Subcutaneous abdominal adipose tissue (tissue), 5 donors: ENCODE measurements around the gene PPP4C.
A peak's percentile ranks its signal among the peaks of the same experiment; 100 is the strongest.
"Not testable (repeated sequence)": the region's sequence is repeated elsewhere in the genome, so short reads cannot be mapped to it uniquely, and the experiment has no call there.

ENCODE experiments used
- H3K27ac ChIP-seq: one replicate; pipeline ENCODE4 v1.7.0; 2013; ENCODE audit warnings: low read depth, mild to moderate bottlenecking, inconsistent platforms, low read length, moderate library complexity
- H3K27me3 ChIP-seq, 5 donors: one replicate each; pipeline ENCODE4 v1.7.0; 2013; ENCODE audit warnings: low read length in 5 of 5, inconsistent platforms in 1 of 5; ENCODE audit not compliant: control insufficient read depth in 5 of 5, insufficient read depth in 4 of 5
- H3K36me3 ChIP-seq, 5 donors: one replicate each; pipeline ENCODE4 v1.7.0; 2013; ENCODE audit warnings: low read length in 5 of 5; ENCODE audit not compliant: control insufficient read depth in 5 of 5, insufficient read depth in 5 of 5
- H3K4me1 ChIP-seq, 5 donors: one replicate each; pipeline ENCODE4 v1.7.0; 2013; ENCODE audit warnings: low read length in 5 of 5, mild to moderate bottlenecking in 3 of 5, moderate library complexity in 1 of 5; ENCODE audit not compliant: control insufficient read depth in 5 of 5, insufficient read depth in 5 of 5
- H3K4me3 ChIP-seq, 5 donors: one replicate each; pipeline ENCODE4 v1.7.0; 2013; ENCODE audit warnings: low read length in 5 of 5, low read depth in 1 of 5
- H3K9ac ChIP-seq, 5 donors: one replicate each; pipeline ENCODE4 v1.7.0; 2013; ENCODE audit warnings: low read length in 5 of 5, mild to moderate bottlenecking in 4 of 5, moderate library complexity in 3 of 5
- H3K9me3 ChIP-seq, 5 donors: one replicate each; pipeline ENCODE4 v1.7.0; 2013; ENCODE audit warnings: low read length in 5 of 5; ENCODE audit not compliant: control insufficient read depth in 5 of 5
- donor health status: healthy.
- donor health status: healthy.
- donor health status: healthy.
- donor health status: healthy.
- donor health status: healthy.

Gene PPP4C

DNA sequence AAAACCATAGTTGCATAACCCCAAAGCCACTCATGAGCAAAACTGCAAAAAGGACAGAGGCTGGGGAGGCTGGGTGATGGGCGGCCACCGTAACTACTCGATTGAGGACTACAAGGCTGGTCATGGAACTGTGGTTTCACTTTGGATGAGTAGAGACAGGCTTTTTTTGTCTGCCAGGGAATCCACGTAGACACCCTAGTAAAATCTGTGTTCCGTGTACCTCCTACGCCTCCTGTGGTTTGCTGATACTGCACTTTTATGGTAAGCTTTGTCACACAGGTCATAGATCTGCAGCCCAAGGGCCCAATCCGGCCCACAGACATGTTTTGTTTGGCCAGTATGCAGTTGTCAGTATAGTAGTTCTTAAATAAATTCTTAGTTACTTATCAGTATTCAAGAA lies 42.5 kb upstream of the PPP4C start:
- no peak overlapping the region for H3K27ac ChIP-seq
- H3K4me1 ChIP-seq, result peaks cover 0 to 4% (median 0%) of the 10 kb centered on the region in 5 donors
- peaks cover 33 to 49% (median 43%) of the 10 kb centered on the region in 5 donors for H3K27me3 ChIP-seq
- no peak overlapping the region for H3K9ac ChIP-seq
- H3K9me3 ChIP-seq, result no peaks in the 10 kb centered on the region
- no peak overlapping the region for H3K4me3 ChIP-seq
- H3K36me3 ChIP-seq, result no peaks in the 10 kb centered on the region

DNA sequence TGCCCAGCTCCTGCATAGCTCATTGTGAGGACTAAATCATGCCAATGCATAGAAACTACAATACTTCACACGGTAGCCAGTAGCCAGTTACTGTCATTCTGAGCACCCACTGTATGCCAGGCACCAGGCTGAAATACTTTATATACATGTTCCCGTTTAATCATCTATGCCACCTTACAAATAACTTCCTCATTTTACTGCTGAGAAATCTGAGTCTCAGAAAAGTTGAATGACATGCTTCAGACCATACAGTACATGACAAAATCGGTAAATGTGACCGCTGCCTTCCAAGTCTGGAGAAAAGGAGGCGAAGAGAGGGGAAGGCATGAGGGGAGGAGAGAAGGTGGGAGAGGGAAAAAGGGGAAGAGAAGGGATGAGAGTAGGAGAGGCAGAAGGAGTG lies 35.6 kb upstream of the PPP4C start:
- H3K27ac ChIP-seq, result no peak overlapping the region
- no peak overlapping the region for H3K4me3 ChIP-seq
- H3K36me3 ChIP-seq, result no peaks in the 10 kb centered on the region
- H3K27me3 ChIP-seq, result peaks cover 0 to 4% (median 1%) of the 10 kb centered on the region in 5 donors
- H3K4me1 ChIP-seq, result no peaks in the 10 kb centered on the region
- no peaks in the 10 kb centered on the region for H3K9me3 ChIP-seq
- no peak overlapping the region for H3K9ac ChIP-seq

DNA sequence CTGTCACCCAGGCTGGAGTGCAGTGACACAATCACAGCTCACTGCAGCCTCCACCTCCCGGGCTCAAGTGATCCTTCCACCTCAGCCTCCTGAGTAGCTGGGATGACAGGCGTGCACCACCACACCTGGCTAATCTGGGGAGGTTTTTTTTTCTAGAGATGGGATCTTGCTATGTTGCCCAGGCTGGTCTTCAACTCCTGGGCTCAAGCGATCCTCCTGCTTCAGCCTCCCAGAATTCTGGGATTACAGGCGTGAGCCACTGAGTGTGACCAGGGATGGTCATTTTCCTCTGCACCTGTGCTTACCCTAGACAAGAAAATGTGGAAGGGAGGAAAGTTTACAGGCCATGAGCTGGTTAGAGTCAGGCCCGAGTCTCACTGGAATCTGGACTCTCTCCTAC lies 35.1 kb upstream of the PPP4C start:
- not testable (repeated sequence) for H3K4me1 ChIP-seq, H3K36me3 ChIP-seq, H3K9me3 ChIP-seq, H3K27me3 ChIP-seq, H3K9ac ChIP-seq, H3K4me3 ChIP-seq, H3K27ac ChIP-seq

- H3K27me3 ChIP-seq, result peaks cover 0 to 4% (median 0%) of the 10 kb centered on the region in 5 donors
- H3K4me1 ChIP-seq, result no peaks in the 10 kb centered on the region
- H3K4me3 ChIP-seq, result no peak overlapping the region
- no peaks in the 10 kb centered on the region for H3K9me3 ChIP-seq
- no peaks in the 10 kb centered on the region for H3K36me3 ChIP-seq
- H3K9ac ChIP-seq, result no peak overlapping the region
- H3K27ac ChIP-seq, result no peak overlapping the region
Observed at GRCh38 chr16:30041841-30042240, 34.0 kb upstream of the PPP4C start.

GRCh38 chr16:30046178-30046577 lies 29.6 kb upstream of the PPP4C start:
- Histone ChIP-seq H3K4me3 (no peak overlapping the region), H3K9ac (no peak overlapping the region), H3K4me1 (no peaks in the 10 kb centered on the region), H3K36me3 (no peaks in the 10 kb centered on the region), H3K27ac (no peak overlapping the region), H3K9me3 (no peaks in the 10 kb centered on the region), H3K27me3 (peaks cover 0 to 4% (median 0%) of the 10 kb centered on the region in 5 donors)

GRCh38 chr16:30046588-30046987 lies 29.2 kb upstream of the PPP4C start:
- no peak overlapping the region for H3K4me3 ChIP-seq
- no peak overlapping the region for H3K27ac ChIP-seq
- H3K36me3 ChIP-seq, result no peaks in the 10 kb centered on the region
- no peak overlapping the region for H3K9ac ChIP-seq
- no peaks in the 10 kb centered on the region for H3K4me1 ChIP-seq
- H3K27me3 ChIP-seq, result peaks cover 0 to 4% (median 0%) of the 10 kb centered on the region in 5 donors
- no peaks in the 10 kb centered on the region for H3K9me3 ChIP-seq

DNA sequence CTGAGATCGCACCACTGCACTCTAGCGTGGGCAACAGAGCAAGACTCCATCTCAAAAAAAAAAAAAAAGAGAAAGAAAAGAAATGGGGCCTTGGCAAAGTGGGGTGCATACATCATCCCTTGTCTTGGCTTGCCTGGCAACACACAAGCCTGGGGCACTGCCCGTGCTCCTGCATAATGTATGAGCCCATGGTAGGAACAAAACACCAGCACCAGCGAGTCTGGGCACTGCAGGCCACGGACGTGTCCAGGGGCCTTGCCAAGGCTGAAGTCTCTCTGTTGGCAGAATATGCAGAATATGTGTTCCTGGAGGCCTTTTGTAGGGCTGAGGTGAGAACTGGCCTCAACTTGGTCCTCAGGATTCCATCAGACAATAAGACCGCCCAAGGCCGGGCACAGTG lies 25.9 kb upstream of the PPP4C start:
- no peaks in the 10 kb centered on the region for H3K36me3 ChIP-seq
- H3K4me3 ChIP-seq, result no peak overlapping the region
- peaks cover 0 to 20% (median 11%) of the 10 kb centered on the region in 5 donors for H3K4me1 ChIP-seq
- peaks cover 0 to 4% (median 0%) of the 10 kb centered on the region in 5 donors for H3K27me3 ChIP-seq
- H3K27ac ChIP-seq, result no peak overlapping the region
- H3K9ac ChIP-seq, result no peak overlapping the region
- no peaks in the 10 kb centered on the region for H3K9me3 ChIP-seq

DNA sequence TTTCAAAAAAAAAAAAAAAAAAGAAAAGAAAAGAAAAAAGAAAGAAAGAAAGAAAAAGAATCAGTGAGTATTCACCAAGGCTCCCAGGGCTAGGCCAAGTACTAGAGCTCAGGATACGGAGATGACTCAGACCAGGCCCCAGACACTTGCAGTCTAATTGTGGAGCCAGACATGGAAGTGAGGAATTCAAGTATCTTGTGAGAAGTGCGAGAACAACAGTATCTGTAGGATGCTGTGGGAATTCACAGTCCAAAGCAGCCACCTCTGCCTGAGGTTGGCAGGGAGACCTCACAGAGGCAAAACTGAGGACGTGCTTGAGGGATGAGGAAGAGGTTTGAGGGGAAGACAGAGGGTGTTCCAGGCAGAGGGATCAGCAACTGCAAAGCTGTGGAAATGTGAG lies 24.3 kb upstream of the PPP4C start:
- H3K4me3 ChIP-seq, result no peak overlapping the region
- H3K27ac ChIP-seq, result no peak overlapping the region
- H3K4me1 ChIP-seq, result peaks cover 0 to 20% (median 11%) of the 10 kb centered on the region in 5 donors
- no peaks in the 10 kb centered on the region for H3K9me3 ChIP-seq
- no peak overlapping the region for H3K9ac ChIP-seq
- H3K36me3 ChIP-seq, result no peaks in the 10 kb centered on the region
- no peaks in the 10 kb centered on the region for H3K27me3 ChIP-seq

GRCh38 chr16:30052671-30053372 lies 23.0 kb upstream of the PPP4C start:
- peak overlapping the region; percentile 73 to 86 (median 76) for H3K4me3 ChIP-seq
- H3K27ac ChIP-seq, result peak overlapping the region; percentile 54
- no peaks in the 10 kb centered on the region for H3K36me3 ChIP-seq
- peak overlapping the region in 4 of 5 donors; percentile 51 to 72 (median 69) for H3K9ac ChIP-seq
- no peaks in the 10 kb centered on the region for H3K27me3 ChIP-seq
- H3K9me3 ChIP-seq, result no peaks in the 10 kb centered on the region
- peaks cover 0 to 20% (median 11%) of the 10 kb centered on the region in 5 donors for H3K4me1 ChIP-seq

DNA sequence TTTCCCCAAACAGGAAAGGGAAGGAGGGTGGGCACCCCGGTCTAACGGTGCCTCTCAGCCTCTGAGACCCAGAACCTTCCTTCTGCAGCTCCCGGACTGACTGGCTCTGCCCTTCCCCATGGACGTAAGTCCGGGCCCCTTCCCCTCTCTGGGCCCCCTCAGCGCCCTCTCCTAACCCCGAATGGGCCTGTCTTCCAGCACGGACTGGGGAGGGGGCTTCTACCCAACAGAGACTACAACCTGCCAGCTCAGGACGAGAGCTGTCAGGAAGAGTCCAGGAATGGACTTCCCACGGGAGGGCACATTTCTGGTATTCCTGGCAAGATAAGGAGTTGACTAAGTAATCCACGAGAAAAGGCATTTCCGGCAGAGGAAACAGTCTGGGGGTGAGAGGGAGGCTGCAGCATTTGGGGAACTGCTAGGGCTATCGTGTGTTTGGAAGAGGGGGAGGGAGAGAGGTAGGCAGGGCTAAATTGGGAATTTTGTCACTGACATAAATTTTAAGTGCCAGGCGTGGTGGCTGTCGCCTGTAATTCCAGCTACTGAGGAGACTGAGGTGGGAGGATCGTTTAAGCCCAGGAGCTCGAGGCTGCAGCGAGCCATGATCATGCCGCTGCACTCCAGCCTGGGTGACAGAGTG lies 22.3 kb upstream of the PPP4C start:
- peak overlapping the region; percentile 54 for H3K27ac ChIP-seq
- H3K9ac ChIP-seq, result peak overlapping the region in 3 of 5 donors; percentile 67 to 72 (median 71)
- H3K4me1 ChIP-seq, result peaks cover 0 to 20% (median 11%) of the 10 kb centered on the region in 5 donors

More for the DNA sequence above, 22.3 kb upstream of the PPP4C start:
- H3K36me3 ChIP-seq, result no peaks in the 10 kb centered on the region
- H3K27me3 ChIP-seq, result no peaks in the 10 kb centered on the region
- peak overlapping the region; percentile 73 to 86 (median 76) for H3K4me3 ChIP-seq
- H3K9me3 ChIP-seq, result no peaks in the 10 kb centered on the region
